Large intestine (tissue), 3 donors: ENCODE data around the gene RFPL1. TPM values are rescaled to one million over a fixed set of nuclear protein-coding genes. Genes with fewer than 3 reads are reported as not detected.
"Not testable (repeated sequence)": the region's sequence is repeated elsewhere in the genome, so short reads cannot be mapped to it uniquely, and the experiment has no call there.

ENCODE experiments used
- DNase-seq, 2 donors: peaks; one replicate each; pipeline versions ENCODE4 v3.0.0 to v3.0.0-alpha.2; 2013
- H3K27ac ChIP-seq: one replicate; pipeline ENCODE4 v1.5.1; 2013; ENCODE audit warnings: low read length
- H3K27me3 ChIP-seq: 2 replicates; pipeline ENCODE4 v1.6.1; 2013; ENCODE audit warnings: low read length; ENCODE audit not compliant: control insufficient read depth, insufficient read depth
- H3K36me3 ChIP-seq: 2 replicates; pipeline ENCODE4 v1.6.1; 2013; ENCODE audit warnings: low read length; ENCODE audit not compliant: control insufficient read depth, insufficient read depth
- H3K4me1 ChIP-seq: one replicate; pipeline ENCODE4 v1.6.1; 2013; ENCODE audit warnings: low read length; ENCODE audit not compliant: control insufficient read depth, insufficient read depth
- H3K4me3 ChIP-seq: one replicate; pipeline ENCODE4 v1.5.1; 2013; ENCODE audit warnings: low read length
- H3K9me3 ChIP-seq: one replicate; pipeline ENCODE4 v1.6.1; 2013; ENCODE audit warnings: mild to moderate bottlenecking, low read depth, low read length, moderate library complexity; ENCODE audit not compliant: control insufficient read depth
- WGBS: methylation state at CpG from one replicate; pipeline ENCODE4 v1.1.5; 2013; ENCODE audit warnings: low lambda C conversion rate; ENCODE audit not compliant: insufficient coverage; 5-methylcytosine and 5-hydroxymethylcytosine counted together
- polyA plus RNA-seq: library from polyadenylated mRNA; unstranded; fragments of 120-200 nt; gene quantifications from one replicate; pipeline ENCODE4 v1.2.1, GENCODE V29; 2013

The RFPL1 gene
- polyA plus RNA-seq, 1 donor = 0.37 TPM

DNA sequence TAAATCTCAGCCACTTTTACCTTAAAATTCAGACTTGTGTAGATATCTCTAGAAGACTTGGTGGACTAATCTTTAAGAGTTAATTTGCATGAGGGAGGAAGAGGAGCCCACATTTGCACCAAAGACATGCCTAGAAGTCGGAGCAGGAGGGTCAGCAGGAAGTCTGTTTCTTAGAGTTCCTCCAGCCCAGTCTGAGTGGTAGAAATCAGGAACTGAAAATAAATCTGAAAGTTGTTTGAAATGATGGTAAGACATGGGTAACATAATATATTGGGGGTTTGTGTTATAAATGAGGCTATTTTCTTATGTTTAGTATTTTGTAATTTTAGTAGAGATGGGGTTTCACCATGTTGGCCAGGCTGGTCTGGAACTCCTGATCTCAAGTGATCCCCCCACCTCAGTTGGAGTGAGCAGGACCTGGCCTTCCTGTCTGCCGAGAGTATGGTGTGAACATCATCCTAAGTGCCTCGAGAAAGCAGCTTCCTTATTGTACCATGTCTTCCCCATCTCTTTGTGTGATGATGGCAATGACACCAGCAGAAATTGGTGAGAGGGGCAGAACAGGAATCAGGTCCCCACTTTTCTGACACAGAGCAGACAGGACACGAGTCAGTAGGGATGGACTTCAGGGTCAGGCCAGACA is 26.7 kb upstream of the RFPL1 start:
- not testable (repeated sequence) for H3K9me3 ChIP-seq, H3K36me3 ChIP-seq, H3K4me1 ChIP-seq, H3K27me3 ChIP-seq, H3K4me3 ChIP-seq, H3K27ac ChIP-seq, DNase-seq
- WGBS = no CpG with 5 or more reads among the region's 4 CpGs

DNA sequence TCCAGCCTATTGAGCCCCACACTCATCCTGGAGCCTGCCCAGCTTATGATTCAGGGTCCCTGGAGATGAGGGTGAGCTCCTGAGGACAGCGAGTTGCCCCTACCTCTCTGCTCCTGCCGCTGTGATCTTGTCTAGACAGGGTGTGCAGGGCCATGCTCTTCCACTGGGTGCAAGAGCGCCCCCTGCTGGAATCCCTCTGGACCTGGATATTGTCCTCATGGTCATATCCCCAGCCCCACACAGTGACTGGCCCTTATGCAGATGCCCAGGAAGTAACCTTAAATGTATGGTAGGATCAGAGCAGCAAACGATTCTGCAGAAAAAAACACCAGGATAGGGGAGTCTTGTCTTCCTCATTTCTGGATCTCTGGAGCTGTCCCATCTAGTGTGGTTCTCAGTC is 25.6 kb upstream of the RFPL1 start:
- DNase-seq, H3K36me3 ChIP-seq: not testable (repeated sequence)
- WGBS = no CpG with 5 or more reads among the region's 4 CpGs

DNA sequence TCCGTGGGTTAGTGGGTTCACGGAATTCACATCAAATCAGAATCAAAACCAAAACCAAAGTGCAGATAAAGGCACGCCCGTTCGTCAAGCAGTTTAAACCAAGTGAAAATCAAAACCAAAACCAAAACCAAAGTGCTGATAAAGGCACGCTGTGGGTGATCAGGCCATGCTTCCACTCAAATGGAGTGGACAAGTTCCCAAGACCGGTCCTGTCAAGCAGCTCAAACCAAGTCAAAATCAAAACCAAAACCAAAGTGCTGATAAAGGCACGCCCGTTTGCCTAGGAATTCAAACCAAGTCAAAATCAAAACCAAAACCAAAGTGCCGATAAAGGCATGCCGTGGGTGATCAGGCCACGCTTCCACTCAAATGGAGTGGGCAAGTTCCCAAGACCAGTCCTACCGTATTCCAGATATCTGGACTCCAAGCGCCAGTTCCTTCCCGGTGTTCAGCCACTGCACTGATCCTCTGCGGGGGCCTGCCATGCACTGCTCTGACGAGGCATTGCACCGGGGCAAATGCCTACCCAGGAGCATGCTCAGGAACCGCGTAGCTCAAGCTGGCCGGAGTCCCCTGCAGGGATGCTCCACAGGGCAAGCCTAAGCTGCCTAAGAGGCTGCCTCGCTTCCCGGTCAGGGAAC is 23.3 kb upstream of the RFPL1 start:
- not testable (repeated sequence) for H3K4me3 ChIP-seq, H3K36me3 ChIP-seq, H3K4me1 ChIP-seq, H3K9me3 ChIP-seq, H3K27ac ChIP-seq, H3K27me3 ChIP-seq
- 6% methylated on average over 3 of the region's 23 CpGs for WGBS
- peak; percentile 37 to 72 for DNase-seq

More for the DNA sequence above, 25.6 kb upstream of the RFPL1 start:
- not testable (repeated sequence) for H3K4me3 ChIP-seq, H3K27me3 ChIP-seq, H3K4me1 ChIP-seq, H3K9me3 ChIP-seq, H3K27ac ChIP-seq

DNA sequence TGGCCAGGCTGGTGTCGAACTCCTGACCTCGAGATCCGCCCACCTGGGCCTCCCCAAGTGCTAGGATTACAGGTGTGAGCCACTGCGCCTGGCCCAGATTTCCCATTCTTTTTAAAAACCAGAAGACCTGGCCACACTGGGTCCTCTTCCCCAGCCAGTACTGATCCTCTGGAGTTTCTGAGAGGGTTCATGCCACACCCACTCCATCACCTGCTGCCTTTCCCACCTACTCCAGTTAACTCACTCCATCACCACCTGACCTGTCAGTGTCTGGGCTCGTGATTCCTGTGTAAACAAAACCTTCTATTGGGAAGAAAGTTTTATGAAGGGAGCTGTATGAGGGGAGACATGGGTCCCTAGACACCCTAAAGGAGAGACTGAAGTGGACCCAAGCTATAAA is 19.7 kb upstream of the RFPL1 start:
- H3K4me1 ChIP-seq, H3K9me3 ChIP-seq, H3K36me3 ChIP-seq, H3K4me3 ChIP-seq, H3K27ac ChIP-seq, H3K27me3 ChIP-seq: not testable (repeated sequence)
- peak in 1 of 2 donors; percentile 24 for DNase-seq
- no CpG with 5 or more reads among the region's 5 CpGs for WGBS

DNA sequence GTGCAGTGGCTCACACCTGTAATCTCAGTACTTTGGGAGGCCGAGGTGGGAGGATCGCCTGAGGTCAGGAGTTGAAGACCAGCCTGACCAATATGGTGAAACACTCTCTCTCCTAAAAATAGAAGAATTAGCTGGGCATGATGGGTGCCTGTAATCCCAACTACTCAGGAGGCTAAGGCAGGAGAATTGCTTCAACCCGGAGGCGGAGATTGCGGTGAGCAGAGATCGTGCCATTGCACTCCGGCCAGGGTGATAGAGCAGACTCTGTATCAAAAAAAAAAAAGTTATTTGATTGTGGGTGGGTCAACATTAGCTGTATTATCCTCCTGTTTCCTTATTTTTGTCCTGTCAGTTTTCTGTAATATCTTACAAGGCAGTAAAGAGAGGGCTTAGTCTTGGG is 11.9 kb upstream of the RFPL1 start:
- DNase-seq = no peak
- WGBS = 100% methylated on average over 2 of the region's 7 CpGs
- no peak overlapping the region for H3K27ac ChIP-seq
- no peak overlapping the region for H3K4me3 ChIP-seq
- H3K4me1 ChIP-seq = peaks cover 5% of the 10 kb centered on the region
- H3K36me3 ChIP-seq = no peaks in the 10 kb centered on the region
- H3K27me3 ChIP-seq = no peaks in the 10 kb centered on the region
- no peaks in the 10 kb centered on the region for H3K9me3 ChIP-seq

DNA sequence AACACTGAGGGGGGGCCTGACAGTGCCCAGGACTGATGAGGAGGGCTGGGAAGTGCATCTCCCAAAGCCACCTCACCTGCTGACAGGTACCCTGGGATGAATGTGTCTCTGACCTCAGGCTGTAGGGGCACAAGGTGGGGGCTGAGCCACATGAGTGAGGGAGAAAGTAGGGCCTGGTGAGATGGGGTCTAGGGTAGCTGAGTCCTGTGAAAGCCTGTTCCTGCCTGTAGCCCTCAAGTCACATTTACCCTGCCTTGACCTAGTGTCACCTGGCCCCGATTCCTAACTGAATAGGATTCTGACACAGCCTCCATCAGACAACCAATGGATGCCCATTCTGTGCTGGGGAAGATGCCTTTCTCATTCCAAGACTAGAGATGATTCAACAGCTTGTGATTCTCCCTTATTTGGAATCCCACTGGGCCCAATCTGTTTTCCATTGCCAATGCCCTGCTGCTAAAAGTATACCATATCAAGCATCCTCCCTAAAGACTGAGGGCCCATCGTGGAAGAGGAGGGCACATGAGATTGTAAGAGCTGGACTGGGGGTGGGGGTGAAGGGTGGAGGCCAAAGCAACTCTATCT is 11.1 kb upstream of the RFPL1 start:
- Histone ChIP-seq H3K4me3 (no peak overlapping the region), H3K36me3 (no peaks in the 10 kb centered on the region), H3K27me3 (no peaks in the 10 kb centered on the region), H3K4me1 (peaks cover 6% of the 10 kb centered on the region), H3K27ac (no peak overlapping the region), H3K9me3 (no peaks in the 10 kb centered on the region)
- no peak for DNase-seq
- no CpG with 5 or more reads among the region's 2 CpGs for WGBS

DNA sequence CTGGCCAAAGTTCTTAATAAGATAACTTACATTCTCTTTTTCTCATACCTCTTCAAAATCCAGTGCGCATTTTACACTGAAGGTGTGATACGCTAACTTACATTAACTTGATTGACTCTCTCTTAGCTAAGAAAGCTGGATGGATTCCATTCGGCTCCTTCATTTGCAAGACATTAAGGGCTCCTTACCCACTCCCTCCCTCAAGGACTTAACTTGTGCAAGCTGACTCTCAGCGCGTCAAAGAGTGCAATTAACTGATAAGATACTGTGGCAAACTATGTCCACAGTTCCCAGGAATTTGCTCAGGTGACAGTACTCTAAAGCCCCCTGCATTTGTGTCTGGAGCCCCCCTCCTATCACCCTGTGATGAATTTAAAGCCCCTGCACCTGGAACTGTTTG is 6.4 kb upstream of the RFPL1 start:
- Histone ChIP-seq H3K4me1 (peaks cover 6% of the 10 kb centered on the region), H3K36me3 (no peaks in the 10 kb centered on the region), H3K9me3 (no peaks in the 10 kb centered on the region), H3K27ac (peak overlapping the region; percentile 28), H3K4me3 (no peak overlapping the region), H3K27me3 (no peaks in the 10 kb centered on the region)
- WGBS = 7% methylated on average over 3 of the region's 5 CpGs
- DNase-seq = peak; percentile 58 to 73

DNA sequence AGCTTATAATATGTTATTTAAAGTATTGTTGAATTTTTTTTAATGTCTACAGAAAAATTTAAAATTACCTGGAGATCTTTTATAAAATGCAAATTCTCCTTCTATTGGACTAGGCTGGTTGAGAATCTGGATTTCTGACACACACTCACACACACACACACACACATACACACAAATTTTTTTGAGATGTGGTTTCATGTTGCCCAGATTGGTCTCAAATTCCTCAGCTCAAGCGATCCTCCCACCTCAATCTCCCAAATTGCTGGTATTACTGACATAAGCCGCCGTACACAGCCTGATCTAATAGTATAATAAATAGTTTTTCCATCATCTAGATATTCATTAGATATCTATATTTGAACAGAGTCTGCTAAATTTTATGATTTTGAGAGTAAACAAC is 4.5 kb upstream of the RFPL1 start:
- no peak for DNase-seq
- Histone ChIP-seq H3K9me3 (no peaks in the 10 kb centered on the region), H3K4me3 (no peak overlapping the region), H3K4me1 (peaks cover 6% of the 10 kb centered on the region), H3K27ac (no peak overlapping the region), H3K27me3 (no peaks in the 10 kb centered on the region), H3K36me3 (no peaks in the 10 kb centered on the region)
- 40% methylated on average over 1 of the region's 3 CpGs for WGBS

DNA sequence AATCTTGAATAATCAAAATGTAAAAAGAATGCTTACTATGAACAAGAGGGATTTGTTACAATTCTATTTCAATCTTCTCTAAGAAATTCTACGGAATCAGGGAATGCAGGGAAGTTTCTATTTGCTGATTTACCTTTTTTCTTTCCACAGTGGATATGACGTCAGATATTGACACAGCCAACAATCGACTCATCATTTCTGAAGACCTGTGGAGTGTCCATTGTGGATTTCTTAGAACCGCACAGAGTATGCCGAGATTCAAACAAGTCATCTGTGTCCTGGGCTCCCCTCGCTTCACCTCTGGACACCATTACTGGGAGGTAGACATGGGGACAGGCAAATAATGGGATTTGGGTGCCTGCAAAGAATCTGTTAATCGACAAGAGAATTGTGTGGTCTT is 4.1 kb upstream of the RFPL1 start:
- peaks cover 6% of the 10 kb centered on the region for H3K4me1 ChIP-seq

DNA sequence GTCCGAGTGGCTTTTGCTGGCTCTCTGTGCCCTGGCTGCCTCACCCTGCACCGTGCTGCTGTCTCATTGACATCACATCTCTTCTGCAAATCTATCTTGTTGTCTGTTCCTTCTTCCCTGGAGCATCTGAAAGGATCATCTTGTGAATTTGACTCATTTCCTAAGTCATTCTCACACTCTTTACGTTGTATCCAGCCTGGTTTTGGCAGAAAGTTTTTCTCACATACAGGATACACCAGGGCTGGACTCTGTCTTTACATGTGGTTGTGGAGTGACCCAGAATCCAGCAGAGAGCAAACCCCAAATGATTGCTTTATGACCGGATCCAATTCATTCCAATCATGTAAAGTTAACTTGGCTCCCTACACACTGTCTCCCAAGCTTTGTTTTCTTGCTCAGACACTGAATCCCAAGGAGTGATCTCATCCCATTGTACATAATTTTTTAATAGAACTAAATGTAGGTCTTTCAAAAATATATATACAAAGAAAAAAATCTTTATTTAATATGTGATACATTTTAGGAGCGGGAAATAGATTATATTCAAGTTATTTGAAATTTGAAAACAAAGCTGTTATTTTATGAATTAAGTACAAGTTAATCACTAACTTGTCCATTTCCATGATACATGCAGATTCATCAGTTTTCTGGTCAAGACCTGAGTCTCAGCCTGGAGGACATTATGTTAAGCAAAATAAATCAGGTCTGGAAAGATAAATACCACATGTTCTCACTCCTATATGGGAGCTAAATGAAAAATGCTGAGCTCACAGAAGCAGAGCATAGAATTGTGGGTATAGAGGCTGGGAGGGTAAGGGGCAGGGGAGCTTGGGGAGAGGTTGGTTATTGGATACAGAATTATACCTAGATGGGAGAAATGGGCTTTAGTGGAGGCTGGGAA is 2.9 kb upstream of the RFPL1 start:
- Histone ChIP-seq H3K36me3 (no peaks in the 10 kb centered on the region), H3K4me1 (peaks cover 6% of the 10 kb centered on the region), H3K9me3 (no peaks in the 10 kb centered on the region), H3K27me3 (no peaks in the 10 kb centered on the region), H3K27ac (no peak overlapping the region), H3K4me3 (no peak overlapping the region)
- 71% methylated on average over 2 of the region's 5 CpGs for WGBS
- DNase-seq = no peak

More for the DNA sequence above, 4.1 kb upstream of the RFPL1 start:
- H3K27me3 ChIP-seq = no peaks in the 10 kb centered on the region
- H3K36me3 ChIP-seq = no peaks in the 10 kb centered on the region
- H3K9me3 ChIP-seq = no peaks in the 10 kb centered on the region
- 69% methylated on average over 2 of the region's 7 CpGs for WGBS
- no peak overlapping the region for H3K4me3 ChIP-seq
- no peak for DNase-seq
- no peak overlapping the region for H3K27ac ChIP-seq
